Mucosa of descending colon (tissue), 3 donors: ENCODE measurements around the gene C19orf33. TPM values are rescaled to one million over a fixed set of nuclear protein-coding genes. Genes with fewer than 3 reads are reported as not detected.

Experiments used
- ATAC-seq: fragments of 200-7000 bp; cut with Tn5 transposase; one replicate; pipeline ENCODE4 v1.9.1; 2020; ENCODE audit warnings: mild to moderate bottlenecking, moderate library complexity
- DNase-seq, 3 donors: peaks; one replicate each; pipeline ENCODE4 v3.0.0-alpha.2; 2020
- H3K36me3 ChIP-seq: fragments of 200-600 bp; one replicate; pipeline ENCODE4 v1.8.0; 2021; ENCODE audit warnings: low read depth, mild to moderate bottlenecking
- H3K4me1 ChIP-seq: fragments of 200-600 bp; one replicate; pipeline ENCODE4 v1.8.0; 2021; ENCODE audit warnings: low read depth, mild to moderate bottlenecking
- H3K4me3 ChIP-seq: fragments of 200-600 bp; one replicate; pipeline ENCODE4 v1.8.0; 2021; ENCODE audit warnings: mild to moderate bottlenecking
- H3K9me3 ChIP-seq: fragments of 200-600 bp; one replicate; pipeline ENCODE4 v1.8.0; 2021; ENCODE audit warnings: mild to moderate bottlenecking
- intact Hi-C, 2 donors: fragments of 100-400 bp; cut with DNase I in 1 of 2; cut with micrococcal nuclease in 1 of 2; formaldehyde crosslinking; loops; one replicate each; pipeline versions ENCODE4 v1.11.0 to v1.11.1; 2022; cut with DNase I, micrococcal nuclease
- total RNA-seq, 3 donors: library from RNA; stranded (reverse); fragmentation: NEBNext Ultra II Directional in 2 of 3; extraction: Animal tissue kit (Norgen Biotek cat#: 25700) in 2 of 3; gene quantifications; one replicate each; pipeline versions ENCODE4 v1.2.1 to v1.2.4, GENCODE V29; 2021 to 2023
- TF ChIP-seq, protein P1 (sequence below): fragments of 200-600 bp; IDR thresholded peaks from one replicate; pipeline ENCODE4 v1.8.0; 2022; ENCODE audit warnings: antibody characterized with exemption, mild to moderate bottlenecking
- donor health status: DM: no; HTN: no; CAD: no; lungs with moderate emphysema.
- donor health status: DM: no; HTN: no; CAD: no.
- donor health status: DM: no; HTN: yes; CAD: no.

The C19orf33 gene
- total RNA-seq, 3 donors from 2014 or later, result 82.5 to 310 (median 235) TPM

DNA sequence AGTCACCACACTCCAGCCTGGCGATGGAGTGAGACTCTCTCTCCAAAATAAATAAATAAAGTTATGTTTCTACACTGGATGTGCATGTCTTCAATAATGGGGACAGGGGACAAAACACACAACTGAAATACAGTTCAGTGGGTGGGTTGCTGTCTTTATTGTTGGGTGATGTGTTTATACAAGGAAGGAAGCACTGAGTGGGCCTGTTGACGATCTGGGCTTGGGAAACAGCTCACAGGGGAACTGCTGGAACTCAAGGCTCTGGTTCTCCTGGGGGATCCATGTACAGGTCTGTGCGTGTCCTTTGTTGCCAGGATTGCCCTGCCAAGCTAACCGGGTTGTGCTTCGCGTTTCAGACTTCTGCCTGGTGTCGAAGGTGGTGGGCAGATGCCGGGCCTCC is 20.8 kb upstream of the C19orf33 start:
- Histone ChIP-seq H3K9me3 (no peaks in the 10 kb centered on the region), H3K4me1 (peaks cover 15% of the 10 kb centered on the region), H3K4me3 (no peak overlapping the region), H3K36me3 (no peaks in the 10 kb centered on the region)
- TF ChIP-seq, protein P1, sequence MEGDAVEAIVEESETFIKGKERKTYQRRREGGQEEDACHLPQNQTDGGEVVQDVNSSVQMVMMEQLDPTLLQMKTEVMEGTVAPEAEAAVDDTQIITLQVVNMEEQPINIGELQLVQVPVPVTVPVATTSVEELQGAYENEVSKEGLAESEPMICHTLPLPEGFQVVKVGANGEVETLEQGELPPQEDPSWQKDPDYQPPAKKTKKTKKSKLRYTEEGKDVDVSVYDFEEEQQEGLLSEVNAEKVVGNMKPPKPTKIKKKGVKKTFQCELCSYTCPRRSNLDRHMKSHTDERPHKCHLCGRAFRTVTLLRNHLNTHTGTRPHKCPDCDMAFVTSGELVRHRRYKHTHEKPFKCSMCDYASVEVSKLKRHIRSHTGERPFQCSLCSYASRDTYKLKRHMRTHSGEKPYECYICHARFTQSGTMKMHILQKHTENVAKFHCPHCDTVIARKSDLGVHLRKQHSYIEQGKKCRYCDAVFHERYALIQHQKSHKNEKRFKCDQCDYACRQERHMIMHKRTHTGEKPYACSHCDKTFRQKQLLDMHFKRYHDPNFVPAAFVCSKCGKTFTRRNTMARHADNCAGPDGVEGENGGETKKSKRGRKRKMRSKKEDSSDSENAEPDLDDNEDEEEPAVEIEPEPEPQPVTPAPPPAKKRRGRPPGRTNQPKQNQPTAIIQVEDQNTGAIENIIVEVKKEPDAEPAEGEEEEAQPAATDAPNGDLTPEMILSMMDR, result no peak
- no peak for ATAC-seq
- no peak for DNase-seq
- intact Hi-C loops, result no loop called here

DNA sequence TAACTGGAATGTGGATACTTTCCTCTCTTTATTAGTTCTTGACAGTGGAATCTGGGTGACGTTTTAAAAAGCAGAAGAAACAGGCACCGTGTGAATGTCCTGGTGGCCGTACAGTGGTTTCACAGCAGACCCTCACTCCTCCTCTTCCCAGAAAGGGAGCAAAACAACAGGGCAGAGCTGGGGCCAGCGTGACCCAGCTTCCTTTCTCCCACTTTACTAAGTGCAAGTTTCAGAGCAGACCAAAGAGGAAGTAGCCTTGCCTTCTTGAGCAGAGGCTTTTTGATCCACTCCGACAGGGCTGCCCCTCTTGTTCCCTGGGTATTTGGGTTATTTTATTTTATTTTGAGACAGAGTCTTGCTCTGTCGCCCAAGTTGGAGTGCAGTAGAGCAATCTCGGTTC is 19.6 kb upstream of the C19orf33 start:
- intact Hi-C loops, result no loop called here
- DNase-seq (no peak), ATAC-seq (peak; percentile 33)
- Histone ChIP-seq H3K9me3 (no peaks in the 10 kb centered on the region), H3K36me3 (no peaks in the 10 kb centered on the region), H3K4me3 (no peak overlapping the region), H3K4me1 (peaks cover 11% of the 10 kb centered on the region)
- TF ChIP-seq, protein P1, result no peak

DNA sequence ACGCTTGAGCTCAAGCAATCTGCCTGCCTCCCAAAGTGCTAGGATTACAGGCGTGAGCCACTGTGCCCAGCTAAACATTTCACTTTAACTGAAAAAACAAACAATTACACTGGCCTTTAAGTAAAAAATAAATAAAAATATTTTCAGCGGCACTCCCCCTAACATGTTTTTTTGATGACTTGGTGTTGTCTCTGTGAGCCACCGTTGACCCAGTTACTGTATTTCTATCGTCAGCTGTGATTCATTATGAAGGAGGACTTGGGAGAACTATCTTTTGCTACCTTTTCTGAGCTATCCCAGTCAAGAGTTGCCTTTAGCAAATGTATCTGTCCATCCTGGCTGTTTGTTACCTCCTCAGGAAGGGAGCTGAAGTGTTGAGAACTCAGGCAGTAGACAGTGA is 18.5 kb upstream of the C19orf33 start:
- DNase-seq, result no peak
- H3K36me3 ChIP-seq, result no peaks in the 10 kb centered on the region
- no peak overlapping the region for H3K4me3 ChIP-seq
- no peak for ATAC-seq
- TF ChIP-seq, protein P1, result no peak
- H3K9me3 ChIP-seq, result no peaks in the 10 kb centered on the region
- intact Hi-C loops, result no loop called here
- peaks cover 6% of the 10 kb centered on the region for H3K4me1 ChIP-seq

GRCh38 chr19:38287604-38288003 is 16.4 kb upstream of the C19orf33 start:
- no peak overlapping the region for H3K4me3 ChIP-seq
- ATAC-seq (no peak), DNase-seq (no peak)
- no peaks in the 10 kb centered on the region for H3K4me1 ChIP-seq
- TF ChIP-seq, protein P1, result no peak
- intact Hi-C loops, result no loop called here
- no peaks in the 10 kb centered on the region for H3K36me3 ChIP-seq
- H3K9me3 ChIP-seq, result no peaks in the 10 kb centered on the region

- H3K9me3 ChIP-seq, result no peaks in the 10 kb centered on the region
- no peak overlapping the region for H3K4me3 ChIP-seq
- TF ChIP-seq, protein P1, result no peak
- no peaks in the 10 kb centered on the region for H3K4me1 ChIP-seq
- no peaks in the 10 kb centered on the region for H3K36me3 ChIP-seq
- intact Hi-C loops, result no loop called here
- no peak for DNase-seq
- no peak for ATAC-seq
Measured at GRCh38 chr19:38288123-38288855, 15.8 kb upstream of the C19orf33 start.
